ENCODE results near the gene TOMM7.

TOMM7 gene

GRCh38 chr7:22859641-22860290 lies 37.1 kb upstream of the TOMM7 start:
- TF ChIP-seq ZFX (IDR thresholded peaks at IDR 0.05): no peak
- TF ChIP-seq, protein P1, sequence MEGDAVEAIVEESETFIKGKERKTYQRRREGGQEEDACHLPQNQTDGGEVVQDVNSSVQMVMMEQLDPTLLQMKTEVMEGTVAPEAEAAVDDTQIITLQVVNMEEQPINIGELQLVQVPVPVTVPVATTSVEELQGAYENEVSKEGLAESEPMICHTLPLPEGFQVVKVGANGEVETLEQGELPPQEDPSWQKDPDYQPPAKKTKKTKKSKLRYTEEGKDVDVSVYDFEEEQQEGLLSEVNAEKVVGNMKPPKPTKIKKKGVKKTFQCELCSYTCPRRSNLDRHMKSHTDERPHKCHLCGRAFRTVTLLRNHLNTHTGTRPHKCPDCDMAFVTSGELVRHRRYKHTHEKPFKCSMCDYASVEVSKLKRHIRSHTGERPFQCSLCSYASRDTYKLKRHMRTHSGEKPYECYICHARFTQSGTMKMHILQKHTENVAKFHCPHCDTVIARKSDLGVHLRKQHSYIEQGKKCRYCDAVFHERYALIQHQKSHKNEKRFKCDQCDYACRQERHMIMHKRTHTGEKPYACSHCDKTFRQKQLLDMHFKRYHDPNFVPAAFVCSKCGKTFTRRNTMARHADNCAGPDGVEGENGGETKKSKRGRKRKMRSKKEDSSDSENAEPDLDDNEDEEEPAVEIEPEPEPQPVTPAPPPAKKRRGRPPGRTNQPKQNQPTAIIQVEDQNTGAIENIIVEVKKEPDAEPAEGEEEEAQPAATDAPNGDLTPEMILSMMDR (conservative IDR thresholded peaks at IDR 0.05): no peak

DNA sequence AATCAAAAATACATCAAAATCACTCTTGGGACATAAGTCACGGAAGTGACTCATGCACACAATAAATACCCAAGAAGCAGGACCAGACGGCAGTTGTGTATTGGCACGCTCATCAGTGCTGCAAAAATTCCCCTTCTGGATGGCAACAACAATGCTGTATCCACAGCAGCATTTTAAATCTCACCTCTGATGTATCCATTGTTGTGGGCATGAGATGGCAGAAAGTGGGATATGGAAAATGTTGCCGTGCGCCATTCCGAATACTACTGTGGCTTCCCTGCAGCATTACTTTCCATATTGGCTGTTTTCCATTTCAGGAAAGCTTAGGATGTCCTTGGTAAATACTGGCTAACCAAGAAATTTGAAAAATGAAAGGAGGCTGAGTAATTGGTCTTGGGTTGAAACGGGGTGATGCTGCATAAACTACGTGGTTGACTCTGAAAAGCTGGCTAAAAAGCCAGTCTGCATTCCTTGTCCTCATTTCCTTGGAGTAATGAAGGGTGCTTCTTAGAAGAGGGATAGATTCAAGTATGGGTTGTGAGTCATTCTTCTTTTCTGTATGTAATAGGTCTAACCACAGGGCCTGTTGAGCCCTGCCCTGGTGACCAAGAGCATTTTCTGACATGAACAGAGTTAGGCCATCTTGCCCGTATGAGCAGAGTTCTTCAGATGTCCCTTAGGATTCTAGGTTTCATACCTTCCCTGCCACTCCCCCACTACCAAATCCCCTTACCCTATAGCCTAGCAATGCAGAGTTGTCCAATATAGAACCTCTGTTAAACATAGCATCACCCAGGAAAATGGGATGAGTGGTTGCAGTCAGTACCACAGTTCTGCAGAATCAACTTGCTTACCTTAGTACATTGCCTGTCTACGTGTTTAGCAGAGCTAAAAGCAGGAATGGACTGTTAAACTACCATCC lies 36.3 kb upstream of the TOMM7 start:
- H3K27ac ChIP-seq: no peak overlapping the region
- TF ChIP-seq ZFX (IDR thresholded peaks at IDR 0.05): no peak
- TF ChIP-seq, protein P1 (conservative IDR thresholded peaks at IDR 0.05): no peak

More at GRCh38 chr7:22859641-22860290, 37.1 kb upstream of the TOMM7 start:
- H3K27ac ChIP-seq: no peak overlapping the region

- TF ChIP-seq, protein P1 (conservative IDR thresholded peaks at IDR 0.05): no peak
- TF ChIP-seq ZFX (IDR thresholded peaks at IDR 0.05): no peak
- no peak overlapping the region for H3K27ac ChIP-seq
Measured at GRCh38 chr7:22858274-22858639, 35.6 kb upstream of the TOMM7 start.

- no peak overlapping the region for H3K27ac ChIP-seq
Measured at GRCh38 chr7:22856416-22856815, 33.8 kb upstream of the TOMM7 start.

GRCh38 chr7:22855049-22855392 lies 32.4 kb upstream of the TOMM7 start:
- TF ChIP-seq ZFX (IDR thresholded peaks at IDR 0.05): no peak
- TF ChIP-seq, protein P1 (conservative IDR thresholded peaks at IDR 0.05): no peak
- H3K27ac ChIP-seq: peak overlapping the region; percentile 78

More at GRCh38 chr7:22856416-22856815, 33.8 kb upstream of the TOMM7 start:
- TF ChIP-seq, protein P1 (conservative IDR thresholded peaks at IDR 0.05): no peak
- TF ChIP-seq ZFX (IDR thresholded peaks at IDR 0.05): no peak

DNA sequence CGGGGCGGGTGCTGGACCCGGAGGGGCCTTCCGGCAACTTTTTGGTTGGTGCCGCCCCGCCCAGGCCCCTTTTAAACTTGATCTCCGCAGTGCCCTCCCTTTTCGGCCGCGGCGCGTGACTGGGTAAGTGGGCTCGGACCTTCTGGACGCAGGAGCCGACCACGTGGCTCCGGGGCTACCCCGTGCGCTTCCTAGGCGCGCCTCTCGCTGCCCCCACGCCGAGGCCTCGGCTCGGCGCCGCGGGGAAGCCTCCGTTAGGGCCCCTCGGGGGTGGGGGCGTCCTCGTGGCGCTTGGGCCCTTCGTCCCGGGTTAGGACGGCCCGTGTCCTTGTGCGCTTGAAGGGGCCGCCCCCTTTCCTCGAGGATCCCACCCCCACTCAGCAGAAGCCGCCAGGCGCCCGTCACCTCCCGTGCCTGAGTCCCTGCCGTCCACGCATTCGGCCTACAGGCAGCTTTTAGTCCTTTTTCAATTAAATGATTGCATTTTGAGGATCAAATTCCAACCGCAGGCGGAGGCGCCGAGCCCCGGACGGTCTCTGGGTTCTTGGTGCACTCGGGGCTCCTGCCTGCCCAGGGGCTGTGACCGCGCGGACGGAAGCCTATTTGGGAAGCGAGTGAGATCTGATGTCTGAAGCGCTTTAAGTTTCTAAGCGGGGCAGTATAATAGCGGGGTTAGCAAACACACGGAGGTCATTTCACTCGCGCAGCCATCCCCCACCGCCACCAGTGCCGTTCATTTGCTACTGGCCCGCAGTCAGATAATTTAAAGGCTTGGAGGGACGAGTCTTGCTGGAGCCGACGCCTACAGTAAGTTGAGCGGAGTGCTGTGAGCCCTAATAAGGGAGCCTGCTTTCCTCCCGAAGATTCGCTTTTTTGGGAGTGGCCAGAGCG lies 31.8 kb upstream of the TOMM7 start:
- peak overlapping the region; percentile 78 for H3K27ac ChIP-seq
- peak; percentile 84 for TF ChIP-seq ZFX (IDR thresholded peaks at IDR 0.05)
- TF ChIP-seq, protein P1 (conservative IDR thresholded peaks at IDR 0.05): peak; percentile 37
